OCI-LY7 (cell line): ENCODE results near the gene ENDOG.

ENCODE experiments used
- CTCF ChIP-seq: fragments of 200-600 bp; sonication (generic); conservative IDR thresholded peaks from 2 replicates; pipeline ENCODE4 v1.5.1; 2014; ENCODE audit warnings: mild to moderate bottlenecking, antibody characterized with exemption, low read length, moderate library complexity, mixed read lengths
- EZH2phosphoT487 ChIP-seq: fragments of 200-600 bp; sonication (generic); IDR thresholded peaks from 2 replicates; pipeline ENCODE4 v1.6.1; 2018; ENCODE audit warnings: low read depth, borderline replicate concordance, mild to moderate bottlenecking, mixed run types, antibody characterized with exemption, low read length, moderate library complexity, mixed read lengths

GRCh38 chr9:128819716-128820664 is 1.7 kb downstream of the ENDOG start:
- TF ChIP-seq CTCF (no peak), EZH2phosphoT487 (no peak)
